Measurements from ENCODE around the gene PNCK. TPM values are rescaled to one million over a fixed set of nuclear protein-coding genes. Genes with fewer than 3 reads are reported as not detected.

PNCK gene
- total and polyA plus RNA-seq, 2 of the 13 experiments (the other 11 are each of a cell fraction or from before 2014, with no cell fraction given) = 33.1 TPM; not detected in 1

- TF ChIP-seq THRA (CRISPR knock-in tag; IDR thresholded peaks at IDR 0.05; ENCODE audit: borderline replicate concordance) (no peak), ZNF687 (CRISPR knock-in tag; IDR thresholded peaks at IDR 0.05) (peak; percentile 88), THAP8 (CRISPR knock-in tag; IDR thresholded peaks at IDR 0.05; ENCODE audit: borderline replicate concordance) (no peak), IRF2 (CRISPR knock-in tag; IDR thresholded peaks at IDR 0.05) (no peak), ZBTB20 (CRISPR knock-in tag; IDR thresholded peaks at IDR 0.05; ENCODE audit: borderline replicate concordance, low read depth) (no peak), FOXO4 (CRISPR knock-in tag; conservative IDR thresholded peaks at IDR 0.05) (no peak), ZNF451 (CRISPR knock-in tag; IDR thresholded peaks at IDR 0.05) (no peak), PTBP1 (IDR thresholded peaks at IDR 0.05; ENCODE audit: low read depth, low read length, poor library complexity, severe bottlenecking) (no peak), STAT5B (CRISPR knock-in tag; IDR thresholded peaks at IDR 0.05) (no peak), STAT6 (CRISPR knock-in tag; IDR thresholded peaks at IDR 0.05; ENCODE audit: borderline replicate concordance) (no peak), AHDC1 (CRISPR knock-in tag; IDR thresholded peaks at IDR 0.05; ENCODE audit: borderline replicate concordance) (no peak)
These were observed 5.6 kb downstream of the PNCK start (continued) for GRCh38 chrX:153667956-153668396.

All from HepG2 (cell line).